Thoracic aorta (tissue), 2 donors: ENCODE results near the gene RBM38. TPM values are rescaled to one million over a fixed set of nuclear protein-coding genes. Genes with fewer than 3 reads are reported as not detected.
A peak's percentile ranks its signal among the peaks of the same experiment; 100 is the strongest.

Source experiments
- ATAC-seq: fragments of 150-250 bp; one replicate; pipeline ENCODE4 v1.8.0; 2017; ENCODE audit warnings: low read depth; ENCODE audit not compliant: insufficient number of reproducible peaks, low FRiP score
- DNase-seq: peaks from one replicate; pipeline ENCODE4 v3.0.0-alpha.2; 2020; ENCODE audit warnings: low spot score
- H3K27ac ChIP-seq, 2 donors: fragments of 200-600 bp; sonication (generic); 1 replicate in 1 of 2; 2 replicates in 1 of 2; pipeline ENCODE4 v1.5.1; 2016; ENCODE audit warnings: mild to moderate bottlenecking in 2 of 2, moderate library complexity in 2 of 2
- H3K27me3 ChIP-seq: fragments of 200-600 bp; sonication (generic); replicated peaks from 2 replicates; pipeline ENCODE4 v1.6.0; 2016; ENCODE audit warnings: mild to moderate bottlenecking; ENCODE audit not compliant: insufficient read depth
- H3K36me3 ChIP-seq: fragments of 200-600 bp; sonication (generic); one replicate; pipeline ENCODE4 v1.5.1; 2016
- H3K4me1 ChIP-seq, 2 donors: fragments of 200-600 bp; sonication (generic); 1 replicate in 1 of 2; 2 replicates in 1 of 2; pipeline versions ENCODE4 v1.5.1 to v1.6.0; 2016; ENCODE audit warnings: low read depth in 2 of 2, mild to moderate bottlenecking in 1 of 2; ENCODE audit not compliant: control insufficient read depth in 1 of 2
- H3K4me3 ChIP-seq: fragments of 200-600 bp; sonication (generic); 2 replicates; pipeline ENCODE4 v1.5.1; 2016; ENCODE audit warnings: mild to moderate bottlenecking
- H3K9me3 ChIP-seq: fragments of 200-600 bp; sonication (generic); 2 replicates; pipeline ENCODE4 v1.5.1; 2016
- CTCF ChIP-seq: fragments of 200-600 bp; sonication (generic); IDR thresholded peaks from one replicate; pipeline ENCODE4 v1.5.1; 2019; ENCODE audit warnings: antibody characterized with exemption
- total RNA-seq, 2 donors: library from RNA; depleted of rRNA; stranded (reverse); fragments of >200 nt; gene quantifications; one replicate each; pipeline versions ENCODE4 v1.1.0 to v1.2.3, GENCODE V29; 2016

Gene RBM38
- total RNA-seq, 2 donors from 2014 or later: 9.6 to 24.8 TPM

- ATAC-seq: peak; percentile 67
- no peak for TF ChIP-seq CTCF
- Histone ChIP-seq H3K36me3 (no peaks in the 10 kb centered on the region), H3K4me1 (peaks cover 10 to 24% of the 10 kb centered on the region in 2 donors), H3K4me3 (no peak overlapping the region), H3K9me3 (no peaks in the 10 kb centered on the region), H3K27ac (peak overlapping the region in 1 of 2 donors; percentile 22), H3K27me3 (no peaks in the 10 kb centered on the region)
- peak; percentile 36 for DNase-seq
These were observed 67.4 kb downstream of the RBM38 start for GRCh38 chr20:57458400-57459160.

Other genes starting within 250 kb of the RBM38 start
- 1 to 10 TPM in 1 of 2 donors, not detected in 1; 1.5 TPM for gene BMP7, start 124.8 kb upstream of the RBM38 start, total RNA-seq
- not detected for gene SPO11, start 61.6 kb upstream of the RBM38 start, total RNA-seq
- gene RAE1, start 40.1 kb upstream of the RBM38 start, total RNA-seq: 10 to 100 TPM; 15.0 to 20.4 TPM
- not detected for gene CTCFL, start 133.7 kb downstream of the RBM38 start, total RNA-seq
- gene PCK1, start 169.7 kb downstream of the RBM38 start, total RNA-seq: 1 to 10 TPM in 1 of 2 donors, under 1 TPM in 1; 0.56 to 4.2 TPM
- gene ZBP1, start 229.0 kb downstream of the RBM38 start, total RNA-seq: 1 to 10 TPM; 4.1 to 6.1 TPM